GM04504 (cell line): Measurements from ENCODE around the gene LMF1.
"Not testable (repeated sequence)": the region's sequence is repeated elsewhere in the genome, so short reads cannot be mapped to it uniquely, and the experiment has no call there.

Experiments
- DNase-seq: peaks from one replicate; pipeline ENCODE4 v3.0.0-alpha.2; 2012; ENCODE audit warnings: low read depth

The LMF1 gene

GRCh38 chr16:948767-949166 lies 22.0 kb downstream of the LMF1 start:
- not testable (repeated sequence) for DNase-seq

GRCh38 chr16:947922-948303 lies 22.9 kb downstream of the LMF1 start:
- DNase-seq, result not testable (repeated sequence)

GRCh38 chr16:947255-947921 lies 23.4 kb downstream of the LMF1 start:
- DNase-seq, result no peak

- no peak for DNase-seq
Measured at GRCh38 chr16:946048-946395, 24.8 kb downstream of the LMF1 start.

- no peak for DNase-seq
Measured at GRCh38 chr16:945271-946047, 25.3 kb downstream of the LMF1 start.

- no peak for DNase-seq
Measured at GRCh38 chr16:943971-944370, 26.8 kb downstream of the LMF1 start.

GRCh38 chr16:942436-943060 lies 28.2 kb downstream of the LMF1 start:
- DNase-seq, result no peak

- no peak for DNase-seq
Measured at GRCh38 chr16:939941-940340, 30.8 kb downstream of the LMF1 start.

GRCh38 chr16:939311-939710 lies 31.5 kb downstream of the LMF1 start:
- DNase-seq, result no peak

- DNase-seq, result no peak
Measured at GRCh38 chr16:938752-939151, 32.0 kb downstream of the LMF1 start.

- DNase-seq, result no peak
Measured at GRCh38 chr16:938136-938535, 32.6 kb downstream of the LMF1 start.

- DNase-seq, result no peak
Measured at GRCh38 chr16:937723-938122, 33.1 kb downstream of the LMF1 start.

- DNase-seq, result no peak
Measured at GRCh38 chr16:937311-937710, 33.5 kb downstream of the LMF1 start.

- no peak for DNase-seq
Measured at GRCh38 chr16:935684-936083, 35.1 kb downstream of the LMF1 start.

GRCh38 chr16:934178-934577 lies 36.6 kb downstream of the LMF1 start:
- DNase-seq, result no peak

- DNase-seq, result no peak
Measured at GRCh38 chr16:933581-933980, 37.2 kb downstream of the LMF1 start.

- DNase-seq, result no peak
Measured at GRCh38 chr16:932831-933330, 37.9 kb downstream of the LMF1 start.

GRCh38 chr16:931626-932500 lies 38.9 kb downstream of the LMF1 start:
- no peak for DNase-seq

GRCh38 chr16:931171-931570 lies 39.6 kb downstream of the LMF1 start:
- DNase-seq, result no peak

GRCh38 chr16:930511-930910 lies 40.3 kb downstream of the LMF1 start:
- no peak for DNase-seq

GRCh38 chr16:930076-930475 lies 40.7 kb downstream of the LMF1 start:
- DNase-seq, result no peak
